Medulla oblongata (tissue), 1 donor: ENCODE measurements around the gene MGAT4C.

Experiments used
- DNase-seq: peaks from one replicate; pipeline ENCODE4 v3.0.0-alpha.2; 2015; ENCODE audit errors: extremely low spot score

The MGAT4C gene

GRCh38 chr12:86229772-86230171 is 26.4 kb downstream of the MGAT4C start:
- no peak for DNase-seq

- no peak for DNase-seq
These were observed 27.5 kb downstream of the MGAT4C start for GRCh38 chr12:86228656-86229055.

- no peak for DNase-seq
These were observed 29.7 kb downstream of the MGAT4C start for GRCh38 chr12:86226481-86226880.

- no peak for DNase-seq
These were observed 39.6 kb downstream of the MGAT4C start for GRCh38 chr12:86216591-86216990.

GRCh38 chr12:86213012-86213411 is 43.2 kb downstream of the MGAT4C start:
- no peak for DNase-seq

- DNase-seq = no peak
These were observed 57.3 kb downstream of the MGAT4C start for GRCh38 chr12:86198696-86199444.

- no peak for DNase-seq
These were observed 59.7 kb downstream of the MGAT4C start for GRCh38 chr12:86196465-86196864.

GRCh38 chr12:86194721-86195120 is 61.5 kb downstream of the MGAT4C start:
- DNase-seq = peak; percentile 56

- no peak for DNase-seq
These were observed 62.3 kb downstream of the MGAT4C start for GRCh38 chr12:86193931-86194330.

- no peak for DNase-seq
These were observed 68.0 kb downstream of the MGAT4C start for GRCh38 chr12:86188226-86188625.

- no peak for DNase-seq
These were observed 69.7 kb downstream of the MGAT4C start for GRCh38 chr12:86186449-86186848.

GRCh38 chr12:86179855-86180254 is 76.3 kb downstream of the MGAT4C start:
- no peak for DNase-seq

GRCh38 chr12:86174188-86174587 is 82.0 kb downstream of the MGAT4C start:
- no peak for DNase-seq

GRCh38 chr12:86172913-86173443 is 83.2 kb downstream of the MGAT4C start:
- DNase-seq = no peak

GRCh38 chr12:86170051-86170450 is 86.1 kb downstream of the MGAT4C start:
- no peak for DNase-seq

- DNase-seq = no peak
These were observed 97.2 kb downstream of the MGAT4C start for GRCh38 chr12:86158956-86159355.

- no peak for DNase-seq
These were observed 101.6 kb downstream of the MGAT4C start for GRCh38 chr12:86154620-86155019.

GRCh38 chr12:86148612-86149011 is 107.6 kb downstream of the MGAT4C start:
- no peak for DNase-seq

- DNase-seq = no peak
These were observed 108.1 kb downstream of the MGAT4C start for GRCh38 chr12:86148071-86148470.

- DNase-seq = no peak
These were observed 111.0 kb downstream of the MGAT4C start for GRCh38 chr12:86145156-86145555.

- no peak for DNase-seq
These were observed 113.0 kb downstream of the MGAT4C start for GRCh38 chr12:86143162-86143561.

GRCh38 chr12:86139671-86140070 is 116.5 kb downstream of the MGAT4C start:
- no peak for DNase-seq

GRCh38 chr12:86138770-86139169 is 117.4 kb downstream of the MGAT4C start:
- no peak for DNase-seq

GRCh38 chr12:86137936-86138335 is 118.3 kb downstream of the MGAT4C start:
- no peak for DNase-seq
